HG03135 (cell line): ENCODE results near the gene DYDC2.
"Not testable (repeated sequence)": the region's sequence is repeated elsewhere in the genome, so short reads cannot be mapped to it uniquely, and the experiment has no call there.

Source experiments
- ATAC-seq: cut with Tn5 transposase; IDR thresholded peaks from one replicate; pipeline ENCODE4 v1.9.1; 2021; ENCODE audit warnings: mild to moderate bottlenecking, moderate library complexity; ENCODE audit not compliant: unreplicated experiment

Gene DYDC2

GRCh38 chr10:80411681-80412220, 55.2 kb downstream of the DYDC2 start:
- no peak for ATAC-seq

- no peak for ATAC-seq
Measured at GRCh38 chr10:80412486-80412885, 55.9 kb downstream of the DYDC2 start.

GRCh38 chr10:80413271-80413996, 56.9 kb downstream of the DYDC2 start:
- no peak for ATAC-seq

DNA sequence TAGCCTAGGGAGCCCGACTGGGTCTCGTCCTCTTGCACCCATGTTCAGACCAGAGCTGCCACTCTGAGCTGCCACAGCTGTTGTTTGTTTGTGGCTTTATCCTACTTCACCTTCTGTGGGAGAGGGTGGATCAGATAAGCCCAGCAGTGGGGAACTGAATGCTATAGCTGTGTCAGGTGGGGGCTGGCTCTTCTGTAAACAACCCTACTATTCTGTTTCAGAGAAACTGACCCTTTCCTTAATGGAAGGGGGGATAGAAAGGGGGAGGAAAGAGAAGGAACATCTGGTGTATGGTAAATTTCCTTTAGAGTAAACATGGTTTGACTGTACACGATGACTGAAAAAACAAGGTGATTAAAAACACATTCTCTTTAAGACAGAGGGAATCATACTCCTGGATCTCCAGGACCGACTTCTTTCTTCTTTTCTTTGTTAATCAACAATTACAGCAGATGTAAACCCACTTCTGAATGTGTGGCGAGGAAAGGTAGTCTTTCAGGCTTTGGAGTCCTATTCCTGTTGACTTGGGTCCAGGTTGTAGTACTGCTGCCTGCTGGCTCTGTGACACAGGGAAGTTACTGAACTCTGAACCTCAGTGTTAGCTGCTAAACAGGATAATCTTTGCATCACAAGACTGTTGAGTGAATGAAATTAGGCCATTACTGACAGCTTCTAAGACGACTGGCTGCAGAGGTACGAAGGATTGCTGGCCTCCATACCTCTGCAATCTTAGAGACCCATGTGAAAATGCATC, 57.7 kb downstream of the DYDC2 start:
- no peak for ATAC-seq

DNA sequence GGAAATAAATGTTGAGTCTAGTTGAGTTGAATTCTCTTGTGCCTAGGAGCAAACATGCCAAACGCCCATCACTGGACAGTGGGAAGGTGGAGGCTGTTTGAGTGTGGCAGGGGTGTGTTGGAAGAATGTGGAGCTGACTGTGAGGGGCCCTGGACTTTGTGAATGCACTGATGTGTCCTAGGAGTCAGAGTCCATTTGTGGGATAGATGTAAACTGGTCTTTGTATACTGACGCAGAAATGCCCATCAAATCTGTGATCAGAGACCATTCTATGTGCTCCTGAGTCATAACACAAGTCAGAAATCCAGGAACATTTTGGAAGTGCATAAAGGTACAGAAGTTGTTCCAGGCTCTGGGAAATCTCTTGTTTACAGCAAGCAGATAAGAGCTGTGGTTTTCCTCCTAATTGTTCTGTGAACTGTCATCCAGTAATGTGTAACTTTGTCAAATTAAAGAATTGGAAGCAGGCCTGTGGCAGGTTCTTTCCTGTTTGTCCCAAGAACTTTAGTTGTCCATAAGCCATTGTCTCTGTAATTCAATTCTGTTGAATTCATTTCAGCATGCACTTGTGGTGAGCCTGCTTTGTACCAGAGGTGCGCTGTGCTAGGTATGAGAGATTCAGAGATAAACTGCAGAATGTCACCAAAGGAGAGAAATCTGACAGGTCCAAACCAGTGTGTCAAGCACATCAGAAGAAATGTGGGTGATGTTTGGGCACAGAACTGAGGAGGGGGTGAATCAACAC, 59.3 kb downstream of the DYDC2 start:
- no peak for ATAC-seq

- ATAC-seq, result no peak
Measured at GRCh38 chr10:80416479-80417098, 60.0 kb downstream of the DYDC2 start.

DNA sequence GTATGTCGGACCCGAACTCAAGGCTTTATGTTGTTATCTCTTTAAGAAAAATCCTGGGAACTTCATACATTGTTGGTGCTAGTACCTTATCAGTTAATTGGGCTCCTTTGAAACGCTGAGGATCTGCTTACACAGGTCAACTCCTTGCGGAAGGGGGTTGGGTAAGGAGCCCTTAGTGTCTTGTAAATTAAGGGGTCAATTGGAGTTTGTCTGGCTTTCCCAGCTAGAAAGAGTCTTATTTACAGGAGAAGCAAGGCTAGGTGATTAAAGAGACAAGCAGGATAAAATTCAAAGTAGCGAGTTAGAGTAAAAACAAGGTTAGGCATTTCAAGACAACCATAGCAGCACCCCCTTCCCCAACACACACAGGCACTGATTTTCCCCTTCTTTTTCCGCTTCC, 60.7 kb downstream of the DYDC2 start:
- ATAC-seq, result not testable (repeated sequence)
